Heart left ventricle (tissue), 16 donors: ENCODE data around the gene RGS7. TPM values are rescaled to one million over a fixed set of nuclear protein-coding genes. Genes with fewer than 3 reads are reported as not detected.

Experiments used
- ATAC-seq, 4 donors: fragments of 200-7000 bp; cut with Tn5 transposase; one replicate each; pipeline ENCODE4 v1.9.1; 2020 to 2022; ENCODE audit warnings: moderate library complexity in 4 of 4, mild to moderate bottlenecking in 3 of 4, moderate number of reproducible peaks in 1 of 4
- DNase-seq, 5 donors: peaks; one replicate each; pipeline ENCODE4 v3.0.0-alpha.2; 2020
- H3K27ac ChIP-seq, 12 donors: fragments of 200-600 bp; sonication (generic) in 4 of 12; one replicate each; pipeline versions ENCODE4 v1.5.0 to v1.8.0; 2016 to 2022; ENCODE audit warnings: mild to moderate bottlenecking in 2 of 12
- H3K27me3 ChIP-seq, 9 donors: fragments of 200-600 bp; sonication (generic) in 2 of 9; one replicate each; pipeline versions ENCODE4 v1.5.1 to v1.8.0; 2016 to 2022; ENCODE audit warnings: mild to moderate bottlenecking in 3 of 9
- H3K36me3 ChIP-seq, 9 donors: fragments of 200-600 bp; sonication (generic) in 2 of 9; one replicate each; pipeline versions ENCODE4 v1.5.0 to v1.8.0; 2018 to 2022; ENCODE audit warnings: mild to moderate bottlenecking in 2 of 9
- H3K4me1 ChIP-seq, 12 donors: fragments of 200-600 bp; sonication (generic) in 4 of 12; one replicate each; pipeline versions ENCODE4 v1.5.0 to v1.8.0; 2016 to 2022; ENCODE audit warnings: mild to moderate bottlenecking in 3 of 12
- H3K4me3 ChIP-seq, 12 donors: fragments of 200-600 bp; sonication (generic) in 4 of 12; one replicate each; pipeline versions ENCODE4 v1.5.0 to v1.8.0; 2017 to 2022; ENCODE audit warnings: mild to moderate bottlenecking in 9 of 12, moderate library complexity in 4 of 12
- H3K9me3 ChIP-seq, 12 donors: fragments of 200-600 bp; sonication (generic) in 4 of 12; one replicate each; pipeline versions ENCODE4 v1.5.0 to v1.8.0; 2016 to 2022; ENCODE audit warnings: mild to moderate bottlenecking in 1 of 12
- POLR2A ChIP-seq, 2 donors: fragments of 450-650 bp; IDR thresholded peaks; one replicate each; pipeline ENCODE4 v1.6.1; 2017; ENCODE audit warnings: antibody characterized with exemption in 2 of 2, mild to moderate bottlenecking in 2 of 2, moderate library complexity in 2 of 2
- WGBS, 4 donors: extraction: QIAGEN DNeasy Blood & Tissue Kit in 2 of 4; methylation state at CpG; one replicate each; pipeline versions ENCODE4 v1.1.5 to v1.1.7; 2013 to 2018; 5-methylcytosine and 5-hydroxymethylcytosine counted together
- intact Hi-C, 10 donors: fragments of 100-400 bp; cut with DNase I; formaldehyde crosslinking; loops; one replicate each; pipeline versions ENCODE4 v1.11.1 to v1.14.2; 2022
- polyA plus RNA-seq, 2 donors: library from polyadenylated mRNA; stranded (reverse); fragments of 200-250 nt; gene quantifications; one replicate each; pipeline ENCODE4 v1.2.3, GENCODE V29; 2013
- total RNA-seq, 9 donors: library from RNA; depleted of rRNA in 2 of 9; stranded (reverse); fragments of >200 nt in 2 of 9; fragmentation: NEBNext Ultra II Directional in 3 of 9; extraction: Animal tissue kit (Norgen Biotek cat#: 25700) in 3 of 9; gene quantifications; one replicate each; pipeline versions ENCODE4 v1.1.0 to v1.2.4, GENCODE V29; 2016 to 2023
- TF ChIP-seq, protein P1 (sequence below), 12 donors: fragments of 200-600 bp; sonication (generic) in 4 of 12; IDR thresholded peaks; one replicate each; pipeline versions ENCODE4 v1.5.0 to v1.8.0; 2018 to 2022; ENCODE audit warnings: antibody characterized with exemption in 12 of 12, mild to moderate bottlenecking in 5 of 12
- donor health status: ischemic (EF 13 %, LVEDD 7.1; RV severe dilation, severe dysfunction).
- donor health status: healthy with polysubstance abuse.
- donor health status: DM: no; HTN: yes; CAD: no.
- donor health status: DM: no; HTN: no; CAD: no.
- donor health status: ischemic (EF 25% LVEDD 6.9; RV normal size, moderate dysfunction).
- donor health status: ischemic (EF 25% LVEDD 5.7; RV mildly dilated, moderate dysfunction).
- donor health status: healthy.
- donor health status: DM: yes; HTN: yes; CAD: no.
- donor health status: ischemic (EF 35%, LVEDD 5.7; RV mildly dilated, moderate dysfunction).
- donor health status: nonischemic (EF 11% LVEDD 7.7; RV severe dilation, severe dysfunction).
- donor health status: DM: yes; HTN: yes; CAD: no.
- donor health status: PGD.
- donor health status: ischemic (EF 29% LVEDD 5.4; RV normal size, mild dysfunction).
- donor health status: nonischemic (EF 23%, LVEDD 6.1; RV moderate dilation, normal function).

RGS7 gene
- total and polyA plus RNA-seq, 11 donors, result not detected

DNA sequence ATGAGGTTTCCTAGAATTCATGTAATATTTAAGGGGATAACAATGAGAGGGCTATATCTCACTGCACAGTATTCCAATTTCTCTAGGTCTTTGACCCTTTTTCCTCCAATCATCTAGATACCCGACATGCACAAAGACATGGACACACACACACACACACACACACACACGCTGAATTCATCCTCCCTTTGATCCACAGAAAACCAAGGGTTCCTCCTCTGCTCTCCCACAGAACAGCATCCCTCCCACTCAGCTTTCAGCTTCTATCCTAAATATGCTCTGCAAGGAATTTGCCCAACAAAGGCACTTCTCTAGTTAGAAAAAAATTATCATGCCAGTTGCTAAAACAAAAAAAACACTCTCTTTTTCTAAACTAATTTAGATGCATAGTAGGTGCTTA lies 231.7 kb downstream of the RGS7 start:
- no peak overlapping the region for H3K4me3 ChIP-seq
- no peaks in the 10 kb centered on the region for H3K27me3 ChIP-seq
- H3K4me1 ChIP-seq, result no peaks in the 10 kb centered on the region
- DNase-seq (no peak), ATAC-seq (no peak)
- no peaks in the 10 kb centered on the region for H3K9me3 ChIP-seq
- intact Hi-C loops, result no loop called here
- no peaks in the 10 kb centered on the region for H3K36me3 ChIP-seq
- no peak for TF ChIP-seq POLR2A (IDR thresholded peaks at IDR 0.05)
- TF ChIP-seq, protein P1, sequence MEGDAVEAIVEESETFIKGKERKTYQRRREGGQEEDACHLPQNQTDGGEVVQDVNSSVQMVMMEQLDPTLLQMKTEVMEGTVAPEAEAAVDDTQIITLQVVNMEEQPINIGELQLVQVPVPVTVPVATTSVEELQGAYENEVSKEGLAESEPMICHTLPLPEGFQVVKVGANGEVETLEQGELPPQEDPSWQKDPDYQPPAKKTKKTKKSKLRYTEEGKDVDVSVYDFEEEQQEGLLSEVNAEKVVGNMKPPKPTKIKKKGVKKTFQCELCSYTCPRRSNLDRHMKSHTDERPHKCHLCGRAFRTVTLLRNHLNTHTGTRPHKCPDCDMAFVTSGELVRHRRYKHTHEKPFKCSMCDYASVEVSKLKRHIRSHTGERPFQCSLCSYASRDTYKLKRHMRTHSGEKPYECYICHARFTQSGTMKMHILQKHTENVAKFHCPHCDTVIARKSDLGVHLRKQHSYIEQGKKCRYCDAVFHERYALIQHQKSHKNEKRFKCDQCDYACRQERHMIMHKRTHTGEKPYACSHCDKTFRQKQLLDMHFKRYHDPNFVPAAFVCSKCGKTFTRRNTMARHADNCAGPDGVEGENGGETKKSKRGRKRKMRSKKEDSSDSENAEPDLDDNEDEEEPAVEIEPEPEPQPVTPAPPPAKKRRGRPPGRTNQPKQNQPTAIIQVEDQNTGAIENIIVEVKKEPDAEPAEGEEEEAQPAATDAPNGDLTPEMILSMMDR (IDR thresholded peaks at IDR 0.05), result no peak
- 62 to 78% (median 69%) methylated on average over 2 of the region's 2 CpGs for WGBS, 4 donors
- H3K27ac ChIP-seq, result no peak overlapping the region

DNA sequence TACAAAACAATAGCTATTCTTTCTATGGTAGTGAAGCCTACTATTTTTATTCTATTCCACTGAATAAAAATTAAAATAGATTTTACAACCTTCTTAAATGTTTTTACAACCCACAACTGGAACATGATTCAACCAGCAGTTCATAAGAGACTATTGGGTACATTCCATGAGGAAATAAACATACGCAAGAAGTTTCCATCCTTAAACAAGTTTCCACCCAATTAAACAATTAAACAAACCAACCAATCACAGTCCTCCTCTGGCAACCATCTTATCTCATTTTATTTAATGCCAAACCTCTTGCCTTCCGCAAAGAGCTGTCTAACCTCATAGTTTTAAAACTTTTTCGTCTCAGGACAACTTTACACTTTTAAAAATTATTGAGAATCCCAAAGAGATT lies 239.0 kb downstream of the RGS7 start:
- no peaks in the 10 kb centered on the region for H3K4me1 ChIP-seq
- TF ChIP-seq, protein P1 (IDR thresholded peaks at IDR 0.05), result no peak
- no peak for TF ChIP-seq POLR2A (IDR thresholded peaks at IDR 0.05)
- DNase-seq (no peak), ATAC-seq (no peak)
- 64 to 91% (median 85%) methylated on average over 3 of the region's 3 CpGs for WGBS, 4 donors
- intact Hi-C loops, result no loop called here
- H3K27me3 ChIP-seq, result no peaks in the 10 kb centered on the region
- no peak overlapping the region for H3K4me3 ChIP-seq
- H3K9me3 ChIP-seq, result no peaks in the 10 kb centered on the region
- no peaks in the 10 kb centered on the region for H3K36me3 ChIP-seq
- no peak overlapping the region for H3K27ac ChIP-seq

DNA sequence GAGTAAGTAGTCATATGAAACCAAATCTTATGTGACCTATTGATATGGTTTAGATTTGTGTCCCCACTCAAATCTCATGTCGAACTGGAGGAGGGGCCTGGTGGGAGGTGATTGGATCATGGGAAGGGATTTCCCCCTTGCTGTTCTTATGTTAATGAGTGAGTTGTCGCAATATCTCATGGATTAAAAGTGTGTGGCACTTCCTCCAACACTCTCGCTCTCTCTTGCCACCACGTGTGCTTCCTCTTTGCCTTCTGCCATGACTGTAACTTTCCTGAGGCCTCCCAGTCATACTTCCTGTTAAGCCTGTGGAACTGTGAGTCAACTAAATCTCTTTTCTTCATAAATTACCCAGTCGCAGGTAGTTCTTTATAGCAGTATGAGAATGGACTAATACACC lies 241.2 kb downstream of the RGS7 start:
- H3K27me3 ChIP-seq, result no peaks in the 10 kb centered on the region
- no peak for TF ChIP-seq POLR2A (IDR thresholded peaks at IDR 0.05)
- TF ChIP-seq, protein P1 (IDR thresholded peaks at IDR 0.05), result no peak
- no peaks in the 10 kb centered on the region for H3K9me3 ChIP-seq
- WGBS, 4 donors, result 68 to 77% (median 70%) methylated on average over 5 of the region's 5 CpGs
- DNase-seq, result no peak
- no peak overlapping the region for H3K27ac ChIP-seq
- H3K36me3 ChIP-seq, result no peaks in the 10 kb centered on the region
- H3K4me3 ChIP-seq, result no peak overlapping the region
- no peaks in the 10 kb centered on the region for H3K4me1 ChIP-seq
- ATAC-seq, result no peak
- intact Hi-C loops, result no loop called here

DNA sequence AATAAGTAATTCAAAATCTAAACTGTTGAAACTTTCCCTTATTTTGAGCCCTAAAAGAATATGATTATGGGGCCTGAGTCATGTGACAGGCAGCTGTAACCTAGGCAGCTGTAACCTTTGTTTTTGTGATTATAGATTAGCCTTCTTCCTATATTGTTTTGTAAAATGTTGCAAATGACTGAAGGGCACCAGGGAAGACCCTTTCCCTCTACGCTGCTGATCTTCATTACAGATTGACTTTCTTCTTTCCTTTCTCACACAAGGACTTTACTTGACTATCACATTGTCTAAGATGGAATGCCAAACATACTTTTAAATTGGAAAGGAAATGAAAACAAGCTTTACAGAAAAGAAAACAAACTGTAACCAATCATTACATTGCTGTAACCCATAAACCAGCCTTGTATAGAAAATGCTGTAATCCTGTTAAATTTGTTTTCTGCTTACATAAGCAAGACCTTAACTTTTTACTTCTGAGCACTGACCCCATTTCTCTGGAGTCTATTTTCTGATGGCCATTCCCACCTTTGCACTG lies 242.2 kb downstream of the RGS7 start:
- H3K27ac ChIP-seq, result no peak overlapping the region
- no peaks in the 10 kb centered on the region for H3K27me3 ChIP-seq
- intact Hi-C loops, result no loop called here
- no peaks in the 10 kb centered on the region for H3K4me1 ChIP-seq
- ATAC-seq, result no peak
- TF ChIP-seq, protein P1 (IDR thresholded peaks at IDR 0.05), result no peak
- no peak for TF ChIP-seq POLR2A (IDR thresholded peaks at IDR 0.05)
- no peak for DNase-seq
- no peaks in the 10 kb centered on the region for H3K9me3 ChIP-seq
- H3K4me3 ChIP-seq, result no peak overlapping the region
- H3K36me3 ChIP-seq, result no peaks in the 10 kb centered on the region
- WGBS, 4 donors, result 41 to 57% (median 51%) methylated on average over 1 of the region's 1 CpG
